SK-N-SH treated with all-trans-retinoic acid at 6 μM for 48 hours (cell line): ENCODE data around the gene CRYBA1.

Experiments used
- ATAC-seq: fragments of 200-7000 bp; cut with Tn5 transposase; 3 replicates; pipeline ENCODE4 v1.9.1; 2020; ENCODE audit warnings: mild to moderate bottlenecking, moderate library complexity
- ARNTL ChIP-seq: fragments of 450-650 bp; formaldehyde crosslinking; IDR thresholded peaks from 2 replicates; pipeline ENCODE4 v1.5.0; 2020; ENCODE audit warnings: low read depth, mild to moderate bottlenecking, moderate library complexity, borderline replicate concordance
- CREB5 ChIP-seq: fragments of 250-450 bp; sonication (Bioruptor Pico); IDR thresholded peaks from 2 replicates; pipeline ENCODE4 v1.5.1; 2020; ENCODE audit warnings: low read depth, mild to moderate bottlenecking, moderate library complexity
- CSRNP3 ChIP-seq: fragments of 250-450 bp; sonication (Bioruptor Pico); IDR thresholded peaks from 2 replicates; pipeline ENCODE4 v1.5.1; 2021; ENCODE audit warnings: mild to moderate bottlenecking, moderate library complexity
- ESRRG ChIP-seq: fragments of 250-450 bp; sonication (Bioruptor Pico); IDR thresholded peaks from 2 replicates; pipeline ENCODE4 v1.6.1; 2021; ENCODE audit warnings: mild to moderate bottlenecking
- GLIS3 ChIP-seq: fragments of 250-450 bp; sonication (Bioruptor Pico); IDR thresholded peaks from 2 replicates; pipeline ENCODE4 v1.5.0; 2020; ENCODE audit warnings: mild to moderate bottlenecking, moderate library complexity
- ISL1 ChIP-seq: fragments of 250-450 bp; sonication (Bioruptor Pico); IDR thresholded peaks from 2 replicates; pipeline ENCODE4 v2.1.2; 2022; ENCODE audit warnings: mild to moderate bottlenecking, moderate library complexity
- OSR1 ChIP-seq: fragments of 250-450 bp; sonication (Bioruptor Pico); IDR thresholded peaks from 2 replicates; pipeline ENCODE4 v1.8.0; 2022; ENCODE audit warnings: moderate library complexity, mild to moderate bottlenecking, inconsistent platforms
- PATZ1 ChIP-seq: fragments of 250-450 bp; sonication (Bioruptor Pico); IDR thresholded peaks from 2 replicates; pipeline ENCODE4 v1.8.0; 2020; ENCODE audit warnings: mild to moderate bottlenecking, moderate library complexity, borderline replicate concordance
- POU6F1 ChIP-seq: fragments of 250-450 bp; sonication (Bioruptor Pico); IDR thresholded peaks from 2 replicates; pipeline ENCODE4 v1.8.0; 2021; ENCODE audit warnings: low read depth, mild to moderate bottlenecking, moderate library complexity, borderline replicate concordance
- PPARA ChIP-seq: fragments of 250-450 bp; sonication (Bioruptor Pico); IDR thresholded peaks from 2 replicates; pipeline ENCODE4 v1.5.0; 2020; ENCODE audit warnings: mild to moderate bottlenecking, borderline replicate concordance
- SNAI2 ChIP-seq: fragments of 250-450 bp; sonication (Bioruptor Pico); IDR thresholded peaks from 2 replicates; pipeline ENCODE4 v1.5.0; 2020; ENCODE audit warnings: mild to moderate bottlenecking, moderate library complexity
- TCF4 ChIP-seq: fragments of 250-450 bp; sonication (Bioruptor Pico); IDR thresholded peaks from 2 replicates; pipeline ENCODE4 v1.8.0; 2021; ENCODE audit warnings: mild to moderate bottlenecking, moderate library complexity, borderline replicate concordance
- TOX ChIP-seq: fragments of 250-450 bp; sonication (Bioruptor Pico); IDR thresholded peaks from 2 replicates; pipeline ENCODE4 v1.8.0; 2021; ENCODE audit warnings: mild to moderate bottlenecking, moderate library complexity, borderline replicate concordance
- TSHZ2 ChIP-seq: fragments of 250-450 bp; sonication (Bioruptor Pico); IDR thresholded peaks from 2 replicates; pipeline ENCODE4 v1.5.0; 2020; ENCODE audit warnings: mild to moderate bottlenecking, moderate library complexity
- ZC3H10 ChIP-seq: fragments of 250-450 bp; sonication (Bioruptor Pico); IDR thresholded peaks from 2 replicates; pipeline ENCODE4 v1.5.1; 2021; ENCODE audit warnings: mild to moderate bottlenecking, moderate library complexity
- ZFP3 ChIP-seq: fragments of 250-450 bp; sonication (Bioruptor Pico); IDR thresholded peaks from 2 replicates; pipeline ENCODE4 v1.5.0; 2020; ENCODE audit warnings: mild to moderate bottlenecking, moderate library complexity
- ZFP30 ChIP-seq: fragments of 450-650 bp; formaldehyde crosslinking; IDR thresholded peaks from 2 replicates; pipeline ENCODE4 v1.5.0; 2022; ENCODE audit warnings: mild to moderate bottlenecking, moderate library complexity
- ZNF565 ChIP-seq: fragments of 450-650 bp; formaldehyde crosslinking; conservative IDR thresholded peaks from 2 replicates; pipeline ENCODE4 v1.5.0; 2020; ENCODE audit warnings: low read depth, mild to moderate bottlenecking, moderate library complexity
- ZNF70 ChIP-seq: fragments of 450-650 bp; formaldehyde crosslinking; IDR thresholded peaks from 2 replicates; pipeline ENCODE4 v1.5.0; 2020; ENCODE audit warnings: mild to moderate bottlenecking, moderate library complexity
- ZNF8 ChIP-seq: fragments of 450-650 bp; formaldehyde crosslinking; IDR thresholded peaks from 2 replicates; pipeline ENCODE4 v1.5.0; 2020; ENCODE audit warnings: mild to moderate bottlenecking, moderate library complexity

The CRYBA1 gene

GRCh38 chr17:29214215-29215146, 32.2 kb upstream of the CRYBA1 start (continued):
- no peak for TF ChIP-seq TSHZ2
- no peak for TF ChIP-seq ISL1 (CRISPR knock-in tag)

- TF ChIP-seq ZC3H10 (CRISPR knock-in tag), result no peak
- TF ChIP-seq ZNF565 (CRISPR knock-in tag), result no peak
- TF ChIP-seq PPARA, result no peak
- TF ChIP-seq POU6F1 (CRISPR knock-in tag), result no peak
- TF ChIP-seq ZNF8, result no peak
- no peak for TF ChIP-seq PATZ1 (CRISPR knock-in tag)
- no peak for TF ChIP-seq OSR1
- ATAC-seq, result no peak
Measured at GRCh38 chr17:29215174-29215573, 31.5 kb upstream of the CRYBA1 start.

GRCh38 chr17:29215717-29216116, 30.9 kb upstream of the CRYBA1 start:
- no peak for ATAC-seq
- no peak for TF ChIP-seq GLIS3 (CRISPR knock-in tag)
- TF ChIP-seq CSRNP3 (CRISPR knock-in tag), result no peak
- no peak for TF ChIP-seq ZFP30 (CRISPR knock-in tag)
- no peak for TF ChIP-seq PATZ1 (CRISPR knock-in tag)
- no peak for TF ChIP-seq POU6F1 (CRISPR knock-in tag)
- no peak for TF ChIP-seq ZFP3 (CRISPR knock-in tag)
- TF ChIP-seq ESRRG (CRISPR knock-in tag), result no peak
- no peak for TF ChIP-seq TCF4 (CRISPR knock-in tag)
- no peak for TF ChIP-seq ZNF70 (CRISPR knock-in tag)
- no peak for TF ChIP-seq ZNF565 (CRISPR knock-in tag)
- no peak for TF ChIP-seq ARNTL (CRISPR knock-in tag)
- no peak for TF ChIP-seq TOX (CRISPR knock-in tag)
- TF ChIP-seq SNAI2 (CRISPR knock-in tag), result no peak
- TF ChIP-seq CREB5 (CRISPR knock-in tag), result no peak
- TF ChIP-seq OSR1, result no peak
- no peak for TF ChIP-seq TSHZ2
- no peak for TF ChIP-seq ZC3H10 (CRISPR knock-in tag)
